ENCODE data around the gene STN1.

Gene STN1

DNA sequence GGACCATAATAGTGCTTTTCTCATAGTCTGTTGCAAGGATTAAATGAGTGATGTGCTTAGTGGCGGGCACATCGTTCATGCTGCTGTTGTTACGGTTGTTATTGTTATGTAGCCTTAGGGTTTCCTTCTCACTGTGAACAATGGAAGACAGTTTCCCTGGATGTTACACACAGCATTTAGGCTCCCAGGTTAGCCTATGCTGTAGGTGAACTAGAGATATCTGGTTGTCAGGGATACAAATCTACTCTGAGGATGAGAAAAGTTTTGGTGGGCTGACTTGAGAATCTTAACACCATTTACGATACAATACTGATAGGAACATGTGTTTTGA lies 77.3 kb downstream of the STN1 start:
- FAIRE-seq: no peak

DNA sequence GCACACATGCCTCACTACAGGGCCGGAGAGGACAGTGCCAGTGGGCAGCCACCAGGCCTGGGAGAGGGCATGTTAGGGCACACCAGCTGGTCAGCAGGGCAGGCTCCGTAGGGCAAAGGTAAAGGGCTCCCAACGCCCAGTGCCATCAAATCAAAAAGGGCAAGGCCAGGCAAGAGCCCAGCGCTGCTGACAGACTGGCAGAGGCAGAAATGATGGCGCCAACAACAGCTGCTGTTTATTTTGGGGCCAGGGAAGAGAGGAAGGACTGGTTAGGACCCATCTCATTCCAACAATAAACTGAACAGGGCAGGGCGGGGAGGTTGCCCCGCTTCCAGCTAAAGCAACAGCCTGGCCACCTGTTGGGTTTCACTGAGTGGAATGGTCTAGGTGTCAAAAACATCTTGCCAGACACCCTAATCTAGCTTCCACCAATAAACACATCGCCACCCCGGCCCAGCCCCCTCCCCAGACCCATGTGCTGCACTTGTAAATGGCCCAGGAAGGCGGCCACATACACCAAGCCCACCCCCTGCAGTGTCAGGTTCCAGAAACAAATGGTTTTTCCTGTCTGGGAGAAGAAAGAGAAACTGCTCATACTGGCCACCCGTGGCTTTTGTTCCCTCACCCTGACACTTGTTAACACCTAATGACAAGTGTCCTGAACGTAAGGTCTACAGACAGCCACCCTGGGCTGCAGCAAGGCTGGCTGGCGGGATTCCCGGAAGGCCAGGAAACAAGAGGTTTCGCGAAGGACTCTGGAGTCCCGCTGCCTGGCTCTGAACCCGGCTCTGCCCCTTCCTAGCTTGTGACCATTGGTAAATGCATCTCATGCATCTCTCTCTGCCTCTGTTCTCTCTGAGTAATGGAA lies 77.9 kb downstream of the STN1 start:
- no peak for FAIRE-seq

DNA sequence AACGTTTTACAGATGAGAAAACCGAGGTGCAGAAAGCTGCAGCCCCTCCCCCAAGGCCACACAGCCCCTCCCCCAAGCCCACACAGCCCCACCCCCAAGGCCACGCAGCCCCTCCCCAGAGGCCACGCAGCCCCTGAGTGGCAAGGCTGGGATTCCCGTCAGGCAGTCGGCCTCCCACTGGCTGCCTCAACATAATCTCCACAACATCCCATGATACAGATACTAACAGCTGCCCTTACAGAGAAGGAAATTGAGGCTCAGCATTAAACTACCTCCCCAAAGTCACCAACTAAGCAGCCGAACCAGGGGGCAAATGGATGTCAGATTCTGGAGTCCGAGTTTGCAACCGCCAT lies 78.5 kb downstream of the STN1 start:
- no peak for FAIRE-seq

DNA sequence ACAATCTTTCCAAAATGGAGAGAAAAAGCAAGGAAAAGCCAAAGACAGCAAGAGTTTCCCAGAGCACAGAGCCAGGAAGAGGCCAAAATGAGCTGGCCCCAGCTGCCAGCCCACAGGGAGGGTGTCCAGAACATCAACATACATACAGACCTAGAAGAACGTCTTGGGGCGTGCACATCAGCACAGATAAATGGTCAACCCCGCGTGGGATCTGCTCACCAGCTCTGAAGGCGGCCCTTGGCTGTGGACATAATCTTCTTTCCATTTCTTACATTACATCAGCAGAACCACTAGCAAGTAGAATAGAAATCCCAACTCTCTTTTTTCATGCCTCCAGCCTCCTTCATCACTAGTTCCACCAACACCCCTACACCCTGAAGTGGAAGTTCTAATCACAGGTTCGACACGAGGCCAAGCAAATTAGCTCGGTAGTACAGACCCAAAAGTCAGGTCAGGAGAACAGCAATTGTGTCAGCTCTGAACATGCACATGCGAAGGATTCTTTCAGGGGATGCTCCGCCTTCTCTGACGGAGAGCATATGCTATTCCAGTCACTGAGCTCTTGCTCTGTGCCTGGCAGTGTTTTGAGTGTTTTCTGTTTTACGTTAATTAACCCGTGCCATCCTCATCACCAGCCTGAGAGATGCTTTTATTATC lies 79.0 kb downstream of the STN1 start:
- FAIRE-seq: no peak

DNA sequence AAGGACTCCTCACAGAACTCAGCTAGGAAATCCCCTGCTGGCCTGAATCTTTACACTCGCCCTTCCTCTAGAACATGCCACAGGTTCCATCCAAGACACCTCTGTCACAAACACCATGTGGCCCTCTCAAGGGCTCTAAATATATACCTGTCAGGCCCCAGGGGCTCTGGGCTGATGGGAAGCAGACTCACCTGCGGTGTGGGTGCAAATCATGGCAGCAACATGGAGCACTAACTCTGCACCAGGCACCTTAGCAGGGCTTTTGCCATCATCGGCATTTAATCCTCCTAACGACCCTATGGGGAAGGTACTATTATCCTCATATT lies 80.0 kb downstream of the STN1 start:
- FAIRE-seq: no peak

- FAIRE-seq: no peak
Observed at GRCh38 chr10:103837370-103838069, 80.5 kb downstream of the STN1 start.

GRCh38 chr10:103836861-103837260 lies 81.1 kb downstream of the STN1 start:
- no peak for FAIRE-seq

GRCh38 chr10:103836273-103836672 lies 81.7 kb downstream of the STN1 start:
- no peak for FAIRE-seq

DNA sequence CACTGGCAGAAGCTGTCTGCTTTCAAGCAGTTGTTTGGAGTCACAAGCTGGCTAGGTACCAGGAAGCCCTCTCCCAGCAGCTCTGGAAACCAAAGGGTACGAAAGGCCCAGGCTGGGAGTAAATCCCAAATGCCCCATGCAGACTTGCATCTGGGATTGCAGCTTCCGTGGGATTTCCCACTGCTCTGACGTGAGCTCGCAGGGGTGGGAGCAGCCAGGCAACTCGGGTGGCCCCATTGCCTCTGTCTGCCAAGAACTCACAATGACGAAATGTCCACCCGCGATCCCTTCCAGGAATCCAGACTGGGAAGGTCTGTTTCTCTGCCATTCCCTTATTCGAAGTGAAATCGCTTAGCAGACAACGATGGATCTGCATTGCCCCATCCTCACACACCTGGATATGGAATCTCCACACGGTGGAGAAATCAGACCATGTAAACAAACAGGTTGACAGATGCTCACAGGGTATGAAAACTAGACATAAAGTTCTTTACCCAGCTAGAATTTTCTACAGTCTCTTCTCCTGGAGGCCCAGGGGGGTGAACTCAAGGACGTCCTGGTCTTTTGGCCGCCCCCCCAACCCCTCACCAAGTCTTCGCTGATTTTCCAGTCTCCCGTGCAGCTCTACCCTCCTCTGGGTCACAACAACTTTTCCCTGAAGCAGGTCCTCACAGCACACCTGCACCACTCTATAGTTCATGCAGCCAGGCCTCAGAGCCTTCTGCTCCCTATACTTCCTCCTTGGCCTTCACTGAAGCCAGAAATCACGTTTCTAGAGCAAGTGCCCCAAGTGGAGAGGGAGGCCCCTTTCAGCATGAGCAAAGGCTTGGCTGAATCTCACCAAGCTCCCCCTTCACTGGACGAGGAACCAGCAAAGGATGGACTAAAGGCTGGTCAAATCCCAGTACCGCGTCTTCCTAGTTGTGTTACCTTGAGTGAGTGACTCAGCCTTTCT lies 82.6 kb downstream of the STN1 start:
- no peak for FAIRE-seq

DNA sequence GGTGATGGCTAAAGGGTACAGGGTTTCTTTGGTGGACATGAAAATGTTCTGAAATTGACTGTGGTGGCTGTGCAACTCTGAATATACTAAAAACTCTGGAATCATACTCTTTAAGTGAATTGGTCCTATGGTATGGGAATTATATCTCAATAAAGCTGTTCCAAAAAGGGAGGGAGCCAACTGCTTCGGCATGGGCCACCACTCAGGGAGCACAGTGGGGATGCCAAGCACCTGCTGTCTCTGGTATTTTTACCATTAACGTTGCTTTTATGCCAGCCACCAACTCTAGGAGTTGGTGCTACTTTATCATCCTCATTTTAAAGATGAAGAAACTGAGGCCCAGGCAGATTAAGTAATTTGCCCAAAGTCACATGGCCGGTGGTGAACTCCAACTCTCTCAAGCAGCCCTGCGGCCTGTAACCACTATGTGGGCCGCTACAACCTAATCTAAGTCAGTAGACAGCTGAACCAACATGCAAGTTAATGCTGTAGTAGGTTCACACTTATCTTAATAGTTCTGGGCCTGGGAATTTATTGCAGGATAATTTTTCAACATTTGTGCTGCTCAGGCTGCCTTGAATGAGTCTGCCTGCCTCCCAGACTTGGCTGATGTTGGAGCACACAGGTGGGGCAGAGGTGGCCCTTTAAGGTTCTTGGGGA lies 83.4 kb downstream of the STN1 start:
- no peak for FAIRE-seq

- no peak for FAIRE-seq
Observed at GRCh38 chr10:103833731-103834365, 84.1 kb downstream of the STN1 start.

- FAIRE-seq: no peak
Observed at GRCh38 chr10:103832806-103833205, 85.2 kb downstream of the STN1 start.

Measured in G401.6 (cell line).